Stomach (tissue), 9 donors: ENCODE data around the gene DAND5. TPM values are rescaled to one million over a fixed set of nuclear protein-coding genes. Genes with fewer than 3 reads are reported as not detected.
A peak's percentile ranks its signal among the peaks of the same experiment; 100 is the strongest.

Experiments
- DNase-seq, 2 donors: peaks; one replicate each; pipeline versions ENCODE4 v3.0.0 to v3.0.0-alpha.2; 2013 to 2019
- H3K27ac ChIP-seq, 5 donors: fragments of 200-600 bp in 4 of 5; sonication (generic) in 4 of 5; one replicate each; pipeline ENCODE4 v1.5.1; 2013 to 2019; ENCODE audit warnings: mild to moderate bottlenecking in 1 of 5, moderate library complexity in 1 of 5
- H3K27me3 ChIP-seq, 3 donors: fragments of 200-600 bp; sonication (generic); one replicate each; pipeline ENCODE4 v1.5.1; 2017 to 2019; ENCODE audit warnings: mixed run types in 1 of 3
- H3K36me3 ChIP-seq, 4 donors: fragments of 200-600 bp; sonication (generic); 1 replicate in 3 of 4; 2 replicates in 1 of 4; pipeline ENCODE4 v1.5.1; 2016 to 2019
- H3K4me1 ChIP-seq, 4 donors: fragments of 200-600 bp; sonication (generic); one replicate each; pipeline ENCODE4 v1.5.1; 2016 to 2019
- H3K4me3 ChIP-seq, 4 donors: fragments of 200-600 bp; sonication (generic) in 3 of 4; one replicate each; pipeline ENCODE4 v1.5.1; 2016 to 2019; ENCODE audit warnings: mild to moderate bottlenecking in 1 of 4
- H3K9me3 ChIP-seq, 4 donors: fragments of 200-600 bp; sonication (generic); one replicate each; pipeline ENCODE4 v1.5.1; 2016 to 2019
- EP300 ChIP-seq: sonication (generic); formaldehyde crosslinking; IDR thresholded peaks from one replicate; pipeline ENCODE4 v1.6.1; 2017; ENCODE audit warnings: antibody characterized with exemption
- POLR2A ChIP-seq, 4 donors: fragments of 450-650 bp; IDR thresholded peaks; one replicate each; pipeline ENCODE4 v1.6.1; 2016; ENCODE audit warnings: antibody characterized with exemption in 4 of 4, control low read depth in 2 of 4, mild to moderate bottlenecking in 1 of 4, moderate library complexity in 1 of 4
- POLR2AphosphoS5 ChIP-seq, 3 donors: sonication (generic); formaldehyde crosslinking; IDR thresholded peaks; one replicate each; pipeline ENCODE4 v1.6.1; 2016; ENCODE audit warnings: antibody characterized with exemption in 3 of 3
- WGBS, 5 donors: extraction: QIAGEN DNeasy Blood & Tissue Kit in 3 of 5; methylation state at CpG; one replicate each; pipeline versions ENCODE4 v1.1.5 to v1.1.7; 2013 to 2018; 5-methylcytosine and 5-hydroxymethylcytosine counted together
- intact Hi-C: fragments of 100-400 bp; cut with DNase I; formaldehyde crosslinking; loops from one replicate; pipeline ENCODE4 v1.15.1; 2023; ENCODE audit warnings: low total_unique reads
- polyA plus RNA-seq, 3 donors: library from polyadenylated mRNA; stranded (reverse); fragments of 200-250 nt; gene quantifications; one replicate each; pipeline ENCODE4 v1.2.3, GENCODE V29; 2013
- total RNA-seq, 5 donors: library from RNA; depleted of rRNA; stranded (reverse); fragments of >200 nt; gene quantifications; one replicate each; pipeline versions ENCODE4 v1.1.0 to v1.2.3, GENCODE V29; 2014 to 2016
- TF ChIP-seq, protein P1 (sequence below), 7 experiments: fragments of 450-650 bp in 4 of 7; fragments of 200-600 bp in 3 of 7; sonication (generic) in 3 of 7; IDR thresholded peaks; one replicate each; pipeline ENCODE4 v1.5.1; 2016 to 2019; ENCODE audit warnings: antibody characterized with exemption in 7 of 7, control low read depth in 2 of 7, mild to moderate bottlenecking in 1 of 7
- donor health status: healthy with polysubstance abuse.
- donor health status: Bipolar disorder and iron deficiency.
- donor health status: healthy.

DAND5 gene
- total and polyA plus RNA-seq, 8 donors: 0.12 to 0.58 (median 0.13) TPM; not detected in 5

DNA sequence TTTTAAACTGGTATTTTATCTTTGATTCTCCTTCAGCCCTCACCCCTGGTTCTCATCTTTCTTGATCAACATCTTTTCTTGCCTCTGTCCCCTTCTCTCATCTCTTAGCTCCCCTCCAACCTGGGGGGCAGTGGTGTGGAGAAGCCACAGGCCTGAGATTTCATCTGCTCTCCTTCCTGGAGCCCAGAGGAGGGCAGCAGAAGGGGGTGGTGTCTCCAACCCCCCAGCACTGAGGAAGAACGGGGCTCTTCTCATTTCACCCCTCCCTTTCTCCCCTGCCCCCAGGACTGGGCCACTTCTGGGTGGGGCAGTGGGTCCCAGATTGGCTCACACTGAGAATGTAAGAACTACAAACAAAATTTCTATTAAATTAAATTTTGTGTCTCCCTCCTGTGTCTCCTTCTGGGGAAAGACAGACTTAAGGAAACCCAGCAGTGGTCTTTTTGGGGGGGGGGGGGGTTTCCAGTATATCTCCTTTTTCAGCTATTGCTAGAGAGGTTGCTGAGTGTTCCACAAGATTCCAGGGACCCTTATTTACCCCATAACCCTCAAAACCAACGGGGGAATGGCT lies 25.2 kb upstream of the DAND5 start:
- Histone ChIP-seq H3K9me3 (no peaks in the 10 kb centered on the region), H3K36me3 (peaks cover 72 to 75% (median 74%) of the 10 kb centered on the region in 4 donors), H3K4me1 (peaks cover 43 to 89% (median 83%) of the 10 kb centered on the region in 4 donors), H3K27ac (peak overlapping the region in 4 of 5 donors; percentile 96 to 99 (median 98)), H3K27me3 (no peaks in the 10 kb centered on the region), H3K4me3 (peak overlapping the region in 1 of 4 donors; percentile 83)
- intact Hi-C loops: no loop called here
- 56 to 72% (median 65%) methylated on average over 2 of the region's 2 CpGs for WGBS, 5 donors
- DNase-seq: no peak
- TF ChIP-seq EP300 (no peak), POLR2AphosphoS5 (IDR thresholded peaks at IDR 0.05) (no peak), POLR2A (IDR thresholded peaks at IDR 0.05) (no peak)
- TF ChIP-seq, protein P1, sequence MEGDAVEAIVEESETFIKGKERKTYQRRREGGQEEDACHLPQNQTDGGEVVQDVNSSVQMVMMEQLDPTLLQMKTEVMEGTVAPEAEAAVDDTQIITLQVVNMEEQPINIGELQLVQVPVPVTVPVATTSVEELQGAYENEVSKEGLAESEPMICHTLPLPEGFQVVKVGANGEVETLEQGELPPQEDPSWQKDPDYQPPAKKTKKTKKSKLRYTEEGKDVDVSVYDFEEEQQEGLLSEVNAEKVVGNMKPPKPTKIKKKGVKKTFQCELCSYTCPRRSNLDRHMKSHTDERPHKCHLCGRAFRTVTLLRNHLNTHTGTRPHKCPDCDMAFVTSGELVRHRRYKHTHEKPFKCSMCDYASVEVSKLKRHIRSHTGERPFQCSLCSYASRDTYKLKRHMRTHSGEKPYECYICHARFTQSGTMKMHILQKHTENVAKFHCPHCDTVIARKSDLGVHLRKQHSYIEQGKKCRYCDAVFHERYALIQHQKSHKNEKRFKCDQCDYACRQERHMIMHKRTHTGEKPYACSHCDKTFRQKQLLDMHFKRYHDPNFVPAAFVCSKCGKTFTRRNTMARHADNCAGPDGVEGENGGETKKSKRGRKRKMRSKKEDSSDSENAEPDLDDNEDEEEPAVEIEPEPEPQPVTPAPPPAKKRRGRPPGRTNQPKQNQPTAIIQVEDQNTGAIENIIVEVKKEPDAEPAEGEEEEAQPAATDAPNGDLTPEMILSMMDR (IDR thresholded peaks at IDR 0.05): no peak

DNA sequence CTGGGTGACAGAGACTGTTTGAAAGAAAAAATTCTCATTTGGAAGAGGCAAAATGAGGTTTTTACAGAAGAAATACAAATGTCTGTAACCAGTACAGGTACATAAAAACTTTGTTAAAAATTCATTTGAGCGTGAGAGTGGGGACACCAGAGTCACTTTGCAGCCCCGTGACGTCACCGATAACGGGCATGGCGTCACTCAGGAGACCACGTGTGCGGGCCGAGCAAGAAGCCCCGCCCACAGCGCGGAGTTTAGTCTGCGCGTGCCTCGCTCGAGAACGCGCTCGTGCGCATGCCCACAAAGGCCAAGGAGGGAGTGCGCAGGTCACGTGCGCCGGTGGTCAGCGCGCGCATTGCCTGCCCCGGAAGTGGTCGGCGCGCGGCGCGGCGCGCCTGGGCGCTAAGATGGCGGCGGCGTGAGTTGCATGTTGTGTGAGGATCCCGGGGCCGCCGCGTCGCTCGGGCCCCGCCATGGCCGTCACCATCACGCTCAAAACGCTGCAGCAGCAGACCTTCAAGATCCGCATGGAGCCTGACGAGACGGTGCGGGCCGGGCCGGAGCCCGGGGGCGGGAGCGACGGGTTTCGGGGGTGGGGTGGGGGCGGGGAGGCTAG lies 23.8 kb upstream of the DAND5 start, which contains the start of gene RAD23A:
RAD23A (plus strand) TSS at position 384 of the 613 bp plus-strand sequence; CDS start at position 471, 87 bp downstream.
- Histone ChIP-seq H3K4me1 (peaks cover 32 to 75% (median 69%) of the 10 kb centered on the region in 4 donors), H3K27me3 (no peaks in the 10 kb centered on the region), H3K36me3 (peaks cover 75 to 78% (median 76%) of the 10 kb centered on the region in 4 donors), H3K9me3 (no peaks in the 10 kb centered on the region), H3K27ac (peak within 1 kb of the TSS; percentile 95 to 99 (median 97)), H3K4me3 (peak within 1 kb of the TSS; percentile 82 to 99 (median 88))
- intact Hi-C loops: no loop called here
- TF ChIP-seq, protein P1 (IDR thresholded peaks at IDR 0.05): peak in 1 of 7 experiments; percentile 6
- TF ChIP-seq POLR2A (IDR thresholded peaks at IDR 0.05): peak in 2 of 4 donors; percentile 36 to 74
- peak; percentile 97 to 100 (median 99) for TF ChIP-seq POLR2AphosphoS5 (IDR thresholded peaks at IDR 0.05)
- no peak for TF ChIP-seq EP300
- WGBS, 5 donors: 0 to 1% (median 1%) methylated on average over 25 to 62 of the region's 62 CpGs
- peak; percentile 99 to 100 for DNase-seq

DNA sequence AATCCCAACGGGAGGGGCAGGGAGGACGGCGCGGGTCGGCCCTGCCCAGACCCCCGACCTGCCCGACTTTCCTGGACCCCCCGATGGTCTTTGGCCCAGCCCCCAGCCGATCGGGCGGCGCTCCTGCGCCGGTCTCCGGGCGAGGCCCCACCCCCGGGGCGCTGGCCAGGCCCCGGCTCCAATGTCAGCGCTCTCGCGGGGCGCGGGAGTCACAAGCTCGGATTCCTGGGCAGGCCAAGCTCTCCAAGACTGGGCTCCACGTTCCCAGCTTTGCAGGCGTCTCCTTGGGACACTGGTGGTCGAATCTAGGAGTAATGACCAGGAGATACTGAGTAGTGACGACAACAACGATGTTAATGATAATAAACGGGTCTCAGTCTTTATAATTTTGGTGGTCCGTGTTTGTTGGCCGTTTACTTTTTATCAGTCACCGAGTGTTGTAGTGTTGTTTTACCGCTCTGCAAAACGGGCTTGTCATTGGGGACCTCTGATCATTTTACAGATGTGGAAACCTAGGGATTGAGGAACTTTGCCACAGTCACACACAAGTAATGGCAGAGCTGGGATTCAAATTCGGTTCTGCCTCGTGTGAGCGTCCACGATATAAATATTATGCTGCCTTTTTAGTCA lies 23.2 kb upstream of the DAND5 start:
- intact Hi-C loops: no loop called here
- Histone ChIP-seq H3K36me3 (peaks cover 75 to 78% (median 76%) of the 10 kb centered on the region in 4 donors), H3K27me3 (no peaks in the 10 kb centered on the region), H3K27ac (peak overlapping the region; percentile 95 to 99 (median 97)), H3K4me3 (peak overlapping the region; percentile 82 to 99 (median 88)), H3K9me3 (no peaks in the 10 kb centered on the region), H3K4me1 (peaks cover 26 to 68% (median 63%) of the 10 kb centered on the region in 4 donors)
- TF ChIP-seq, protein P1 (IDR thresholded peaks at IDR 0.05): no peak
- TF ChIP-seq POLR2A (IDR thresholded peaks at IDR 0.05) (no peak), POLR2AphosphoS5 (IDR thresholded peaks at IDR 0.05) (no peak), EP300 (no peak)
- DNase-seq: peak; percentile 77 to 91
- WGBS, 5 donors: 0 to 1% (median 0%) methylated on average over 14 to 40 of the region's 40 CpGs

DNA sequence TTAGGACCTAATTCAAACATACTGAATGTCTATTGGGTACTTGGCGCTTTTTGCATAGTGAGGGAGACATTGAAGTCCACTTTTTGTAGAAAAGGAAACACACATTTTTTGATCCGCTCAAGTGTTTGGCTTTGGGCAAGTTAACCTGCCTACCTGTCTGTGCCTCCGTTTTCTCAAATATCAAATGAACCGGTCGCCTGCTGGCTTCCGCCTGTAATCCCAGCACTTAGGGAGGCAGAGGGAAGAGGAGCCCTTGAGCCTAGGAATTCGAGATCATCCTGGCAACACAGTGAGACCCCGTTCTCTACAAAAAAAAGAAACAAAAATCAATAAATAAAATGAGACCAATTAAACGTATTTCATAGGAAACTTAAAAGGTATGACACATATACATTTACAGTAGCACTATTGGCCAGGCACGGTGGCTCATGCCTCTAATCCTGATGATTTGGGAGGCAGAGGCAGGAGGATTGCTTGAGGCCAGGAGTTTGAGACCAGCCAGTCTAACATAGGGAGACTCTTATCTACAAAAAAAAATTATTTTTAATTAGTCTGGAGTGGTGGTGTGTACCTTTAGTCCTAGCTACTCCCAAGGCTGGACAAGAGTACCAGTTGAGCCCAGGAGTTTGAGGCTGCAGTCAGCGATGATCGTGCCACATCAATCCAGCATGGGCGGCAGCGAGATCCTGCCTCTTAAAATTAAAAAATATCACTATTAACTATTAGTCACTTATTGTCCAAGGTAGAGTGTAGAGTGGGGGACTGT lies 22.5 kb upstream of the DAND5 start:
- H3K4me1 ChIP-seq: peaks cover 21 to 61% (median 56%) of the 10 kb centered on the region in 4 donors
- H3K4me3 ChIP-seq: peak overlapping the region; percentile 82 to 99 (median 88)
- TF ChIP-seq POLR2A (IDR thresholded peaks at IDR 0.05) (no peak), POLR2AphosphoS5 (IDR thresholded peaks at IDR 0.05) (no peak)
- H3K27ac ChIP-seq: peak overlapping the region in 4 of 5 donors; percentile 96 to 99 (median 98)
- no peaks in the 10 kb centered on the region for H3K9me3 ChIP-seq
- 42 to 53% (median 45%) methylated on average over 14 of the region's 14 CpGs for WGBS, 5 donors
- H3K36me3 ChIP-seq: peaks cover 75 to 78% (median 76%) of the 10 kb centered on the region in 4 donors
- no peak for DNase-seq
- intact Hi-C loops: no loop called here
- H3K27me3 ChIP-seq: no peaks in the 10 kb centered on the region
